HCT116 (cell line): ENCODE results near the gene RBP2.

Experiments used
- ATF3 ChIP-seq: IDR thresholded peaks from 2 replicates; pipeline ENCODE4 v1.6.1; 2012
- CTCF ChIP-seq, 3 experiments: fragments of 200-600 bp in 1 of 3; sonication (generic) in 1 of 3; IDR thresholded peaks in 2 of 3; conservative IDR thresholded peaks in 1 of 3; 2 replicates each; pipeline ENCODE4 v1.5.1; 2012 to 2017; ENCODE audit warnings: low read depth in 2 of 3, low read length in 2 of 3, antibody characterized with exemption in 1 of 3, borderline replicate concordance in 1 of 3, control low read depth in 1 of 3, mild to moderate bottlenecking in 1 of 3, mixed read lengths in 1 of 3, mixed run types in 1 of 3, moderate library complexity in 1 of 3; ENCODE audit not compliant: insufficient read depth in 1 of 3
- EGR1 ChIP-seq: IDR thresholded peaks from 2 replicates; pipeline ENCODE4 v1.6.1; 2012; ENCODE audit warnings: low read depth
- EZH2 ChIP-seq: fragments of 200-600 bp; sonication (generic); IDR thresholded peaks from 2 replicates; pipeline ENCODE4 v1.6.1; 2017; ENCODE audit warnings: antibody characterized with exemption, mixed run types
- POLR2A ChIP-seq: IDR thresholded peaks from 2 replicates; pipeline ENCODE4 v1.7.0; 2011; ENCODE audit warnings: borderline replicate concordance; ENCODE audit not compliant: insufficient read depth, insufficient read length; ENCODE audit errors: extremely low read depth
- POLR2AphosphoS5 ChIP-seq: IDR thresholded peaks from 2 replicates; pipeline ENCODE4 v1.6.1; 2011; ENCODE audit warnings: mild to moderate bottlenecking, low read depth, low read length, moderate library complexity
- RAD21 ChIP-seq: IDR thresholded peaks from 2 replicates; pipeline ENCODE4 v1.6.1; 2012; ENCODE audit warnings: low read depth, mild to moderate bottlenecking
- ZNF274 ChIP-seq: fragments of 200-500 bp; sonication (Bioruptor generic); IDR thresholded peaks from 2 replicates; pipeline ENCODE4 v1.6.1; 2014; ENCODE audit warnings: mild to moderate bottlenecking, low read depth, low read length, inconsistent platforms

- TF ChIP-seq CTCF (IDR thresholded peaks at IDR 0.05 in 2 of 3, conservative IDR thresholded peaks at IDR 0.05 in 1 of 3; ENCODE audit: borderline replicate concordance in 1 of 3, insufficient read depth in 1 of 3, low read depth in 2 of 3, low read length in 2 of 3), result no peak
- TF ChIP-seq POLR2AphosphoS5, result no peak
- TF ChIP-seq EZH2, result no peak
- TF ChIP-seq EGR1, result no peak
- no peak for TF ChIP-seq ATF3
- no peak for TF ChIP-seq ZNF274
- no peak for TF ChIP-seq POLR2A
- TF ChIP-seq RAD21, result no peak
These were observed 43.2 kb downstream of the RBP2 start for GRCh38 chr3:139433089-139433488.
